ENCODE data around the gene LPGAT1.

Gene LPGAT1

DNA sequence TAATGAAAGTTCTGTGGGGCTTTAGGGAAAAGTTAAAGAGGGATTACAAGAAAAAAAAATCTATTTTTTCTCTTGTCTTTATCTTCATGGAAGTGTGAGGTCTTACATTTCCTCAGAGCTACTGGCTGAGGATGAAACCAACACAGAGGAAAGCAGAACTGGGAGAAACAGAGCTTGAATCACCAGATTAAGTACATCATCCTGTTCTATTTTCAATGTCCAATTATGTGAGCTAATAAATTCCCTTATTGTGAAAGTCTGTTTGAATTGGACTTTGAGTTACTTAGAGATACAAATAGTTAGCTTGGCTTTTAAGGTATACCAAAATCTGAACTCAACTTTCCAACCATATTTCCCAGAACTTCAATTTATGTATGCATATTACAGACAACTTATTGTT is 69.2 kb downstream of the LPGAT1 start:
- DNase-seq = no peak

DNA sequence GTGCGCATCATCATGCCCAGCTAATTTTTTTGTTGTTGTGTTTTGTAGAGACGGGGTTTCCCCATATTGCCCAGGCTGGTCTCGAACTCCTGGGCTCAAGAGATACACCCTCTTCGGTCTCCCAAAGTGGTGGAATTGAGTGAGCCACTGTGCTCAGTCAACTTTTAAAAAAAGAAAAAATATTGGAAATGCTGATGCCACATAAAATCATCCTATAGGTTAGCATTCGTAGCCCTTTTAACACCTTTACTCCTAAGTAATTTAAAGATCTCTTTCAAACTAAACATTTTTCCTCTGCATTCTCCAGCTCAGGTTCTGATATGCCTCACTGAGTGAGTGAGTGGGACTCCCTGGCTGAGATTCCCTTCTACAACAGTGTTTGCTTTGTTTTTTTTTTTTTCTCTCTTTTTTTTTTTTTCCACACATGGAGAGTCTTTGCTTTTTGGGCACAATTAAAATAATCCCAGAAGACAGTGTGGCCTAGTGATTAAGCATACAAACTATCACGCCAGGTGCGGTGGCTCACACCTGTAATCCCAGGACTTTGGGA is 74.0 kb downstream of the LPGAT1 start:
- no peak for DNase-seq

DNA sequence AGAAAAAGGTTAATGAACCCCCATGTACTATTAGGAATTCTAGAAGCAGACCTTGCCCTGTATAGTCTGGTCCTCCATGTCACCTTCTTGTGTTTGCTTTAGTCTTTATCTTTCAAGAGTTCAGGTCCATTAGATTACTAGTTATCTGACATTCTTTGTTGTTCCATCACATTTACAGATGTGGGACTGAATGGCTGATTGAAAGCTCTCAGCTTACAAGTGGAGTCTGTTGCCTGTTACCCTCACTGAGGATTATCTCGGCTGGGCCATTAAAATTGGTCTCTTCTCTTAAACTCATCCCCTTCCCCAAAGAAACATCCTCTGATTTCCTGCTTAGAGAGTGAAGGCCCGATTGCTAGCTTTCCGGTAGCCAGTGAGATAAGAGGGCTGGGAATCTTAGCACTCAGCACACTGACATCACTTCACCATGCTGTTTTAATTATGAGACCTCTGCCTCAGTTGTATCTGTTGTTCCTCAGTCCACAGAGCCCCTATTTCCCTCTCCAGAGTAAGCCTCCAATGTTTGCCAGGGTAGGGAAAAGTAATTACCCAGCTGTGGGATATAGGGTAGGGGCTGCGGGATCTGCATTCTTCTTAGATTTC is 76.8 kb downstream of the LPGAT1 start:
- DNase-seq = no peak

DNA sequence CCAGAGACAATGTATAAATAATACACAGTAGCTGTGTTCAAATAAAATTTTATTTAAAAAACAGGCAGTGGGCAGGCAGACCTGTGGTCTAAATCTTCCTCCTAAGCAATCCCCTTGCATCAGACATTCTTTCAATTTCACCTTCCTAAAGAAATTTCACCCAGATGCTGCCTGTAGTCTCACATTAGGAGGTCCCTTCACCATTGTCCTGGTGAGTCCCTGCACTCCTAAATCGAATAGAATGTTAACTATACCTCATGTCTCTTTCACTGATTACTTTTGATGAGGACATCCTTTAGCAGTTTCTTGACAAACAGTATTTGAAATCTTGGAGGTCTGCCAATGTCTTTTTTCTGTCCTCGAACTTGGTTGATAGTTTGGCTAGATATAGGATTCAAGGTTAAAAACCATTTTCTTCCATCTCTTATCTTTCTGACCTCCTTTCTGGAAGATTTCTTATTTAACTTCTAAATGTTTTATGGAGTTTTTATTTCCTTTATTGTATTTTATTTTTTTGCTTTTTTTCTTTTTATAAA is 77.5 kb downstream of the LPGAT1 start:
- DNase-seq = no peak

DNA sequence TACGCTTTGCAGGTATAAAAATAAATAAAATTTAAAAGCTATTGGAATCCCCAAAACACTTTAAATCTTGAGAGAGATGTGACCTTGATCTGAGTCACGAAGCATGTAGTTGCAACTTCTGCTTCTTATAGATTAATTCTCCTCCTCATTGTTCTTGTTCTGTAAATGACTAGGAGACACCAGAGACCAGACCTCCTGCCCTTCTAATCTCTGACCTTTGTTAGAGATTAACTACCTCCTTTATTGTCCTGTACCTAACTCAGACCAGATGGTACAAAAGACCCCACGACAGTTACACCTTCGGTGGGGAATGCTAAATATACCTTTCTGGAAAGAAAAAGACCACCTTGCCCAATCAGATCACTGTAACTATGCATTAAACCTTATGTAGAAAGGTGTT is 78.2 kb downstream of the LPGAT1 start:
- DNase-seq = no peak

DNA sequence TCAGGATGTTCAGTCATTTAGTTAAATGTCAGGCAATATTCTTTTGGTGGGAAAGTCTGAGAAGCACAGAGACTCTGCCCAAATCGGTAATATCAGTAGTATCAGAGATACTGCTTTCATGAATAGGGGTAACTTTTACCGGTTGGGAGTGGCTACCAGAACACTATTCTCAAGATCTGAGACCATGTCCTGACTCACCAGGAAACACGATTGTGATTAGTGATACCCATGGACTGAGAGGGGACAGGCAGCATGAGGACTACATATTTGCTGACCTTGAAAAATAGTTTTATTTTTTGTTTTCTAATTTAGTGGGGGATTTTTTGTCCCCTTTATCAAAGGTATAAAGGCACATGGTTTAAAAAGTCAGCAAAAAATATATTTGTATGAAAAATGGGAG is 79.1 kb downstream of the LPGAT1 start:
- DNase-seq = no peak

DNA sequence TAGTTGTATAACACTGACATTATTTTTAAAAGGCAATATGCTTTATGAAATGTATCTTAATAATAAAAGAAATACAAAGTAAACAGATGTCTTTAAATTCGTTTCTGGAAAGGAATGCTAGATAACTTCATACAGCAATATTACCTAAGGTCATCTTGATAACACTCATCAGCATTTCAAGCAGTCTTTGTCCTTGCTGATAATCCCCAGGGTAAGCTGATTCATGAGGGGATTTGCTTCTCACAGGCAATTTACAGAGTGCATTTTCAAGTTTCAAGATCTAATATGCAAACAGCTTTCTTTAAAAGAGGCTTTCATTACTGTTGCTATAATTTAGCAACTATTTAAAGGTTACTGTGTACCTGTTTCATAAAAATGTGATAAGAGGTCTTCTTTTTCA is 80.0 kb downstream of the LPGAT1 start:
- no peak for DNase-seq

DNA sequence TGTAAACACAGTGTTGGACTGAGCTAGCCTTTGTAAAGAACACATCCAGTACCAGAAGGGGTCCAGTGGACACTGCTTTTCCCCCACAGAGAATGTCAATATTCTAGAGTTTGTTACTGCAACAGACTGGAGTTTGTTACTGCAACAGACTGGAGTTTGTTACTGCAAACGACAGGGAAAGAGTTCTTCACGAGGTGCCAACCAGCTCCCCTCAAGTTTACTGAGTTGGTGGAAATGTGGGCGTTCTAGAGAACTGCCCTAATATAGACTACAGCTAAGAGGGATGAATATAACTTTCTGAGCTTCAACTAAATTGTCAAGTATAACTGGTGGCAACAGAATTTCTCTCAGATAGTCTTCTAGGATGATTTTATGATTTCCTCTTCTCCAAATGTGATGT is 81.3 kb downstream of the LPGAT1 start:
- no peak for DNase-seq

DNA sequence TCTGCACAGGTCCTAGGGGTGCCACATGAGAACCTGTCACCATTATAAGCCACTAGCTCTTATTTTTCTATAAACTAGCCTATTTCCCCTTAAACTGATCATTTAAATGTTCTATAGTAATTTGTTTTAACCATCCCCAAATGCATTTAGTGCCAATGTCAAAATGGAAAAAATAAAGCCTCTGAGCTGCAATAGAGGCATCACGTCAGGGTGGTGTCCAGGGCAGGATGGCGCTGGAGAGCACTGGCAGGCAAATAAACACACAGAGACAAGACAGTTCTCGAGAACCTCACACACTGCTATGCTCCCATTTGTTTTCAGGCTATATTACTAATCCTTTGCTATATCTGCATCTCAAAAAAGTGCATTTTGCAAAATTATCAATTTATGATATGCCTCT is 81.8 kb downstream of the LPGAT1 start:
- DNase-seq = no peak

DNA sequence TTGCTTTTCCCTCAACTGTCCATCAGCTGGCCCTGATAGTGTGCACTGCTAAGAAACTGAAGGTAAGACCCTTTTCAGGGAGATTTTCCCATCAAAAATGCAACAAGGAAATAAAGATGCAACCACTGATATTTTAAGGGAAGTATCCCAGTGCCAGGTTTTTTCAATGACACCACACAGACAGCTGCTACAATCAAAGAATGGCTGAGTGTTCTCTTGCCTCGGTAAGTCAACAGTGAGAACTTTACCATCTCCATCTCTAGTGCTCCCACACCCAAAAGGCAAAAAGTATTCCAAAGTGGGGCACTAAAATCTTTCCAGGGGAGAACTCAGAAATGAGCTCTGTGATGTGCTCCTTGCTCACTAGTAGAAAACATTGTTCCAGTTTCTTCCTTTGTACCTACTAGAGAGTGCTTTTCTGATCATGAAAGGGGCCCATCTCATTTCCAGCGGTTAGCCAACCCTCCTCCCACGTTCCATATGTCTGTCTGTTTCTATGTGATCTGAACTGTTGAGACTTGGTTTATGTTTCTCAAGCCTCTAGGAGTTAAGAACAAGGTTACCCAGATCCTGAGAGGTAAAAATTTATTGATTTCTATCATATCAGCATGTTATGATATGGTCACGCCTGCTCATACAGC is 87.6 kb downstream of the LPGAT1 start:
- DNase-seq = no peak

DNA sequence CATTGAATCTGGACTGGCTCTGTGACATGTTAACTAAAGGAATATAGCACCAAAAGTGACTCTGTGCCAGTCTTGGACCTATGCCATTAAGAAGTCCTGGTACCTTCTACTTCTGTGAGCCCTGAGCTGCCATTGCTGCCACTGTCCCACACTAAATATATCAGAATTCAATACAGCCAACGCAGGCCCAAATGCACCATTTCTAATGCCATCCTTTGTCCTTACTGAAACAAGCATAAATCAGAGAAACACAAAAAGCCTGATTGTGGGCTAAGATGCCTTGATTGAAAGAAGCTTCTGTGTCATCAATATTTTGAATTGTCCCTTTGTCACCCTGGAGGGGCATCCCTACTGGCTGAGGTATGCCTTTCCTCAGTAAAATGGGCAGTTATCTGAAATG is 88.3 kb downstream of the LPGAT1 start:
- DNase-seq = no peak

DNA sequence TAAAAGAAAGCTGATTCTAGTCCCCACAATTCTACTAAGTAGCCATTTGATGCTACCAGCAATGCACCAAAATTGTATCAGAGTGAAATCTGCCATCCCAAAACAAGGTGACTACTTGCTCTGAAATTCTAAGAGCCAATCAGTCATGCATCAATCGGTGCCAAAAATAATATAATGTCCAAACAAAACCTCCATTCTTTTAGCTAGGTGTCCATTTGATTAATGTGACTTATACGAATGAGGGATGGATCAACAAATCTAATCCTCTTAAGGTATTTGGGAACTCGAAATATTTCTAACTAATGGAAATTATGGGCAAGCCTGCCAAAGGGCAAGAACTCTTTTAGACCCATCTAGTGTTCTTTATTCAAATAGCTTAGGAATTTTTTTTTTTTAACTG is 88.8 kb downstream of the LPGAT1 start:
- DNase-seq = no peak

DNA sequence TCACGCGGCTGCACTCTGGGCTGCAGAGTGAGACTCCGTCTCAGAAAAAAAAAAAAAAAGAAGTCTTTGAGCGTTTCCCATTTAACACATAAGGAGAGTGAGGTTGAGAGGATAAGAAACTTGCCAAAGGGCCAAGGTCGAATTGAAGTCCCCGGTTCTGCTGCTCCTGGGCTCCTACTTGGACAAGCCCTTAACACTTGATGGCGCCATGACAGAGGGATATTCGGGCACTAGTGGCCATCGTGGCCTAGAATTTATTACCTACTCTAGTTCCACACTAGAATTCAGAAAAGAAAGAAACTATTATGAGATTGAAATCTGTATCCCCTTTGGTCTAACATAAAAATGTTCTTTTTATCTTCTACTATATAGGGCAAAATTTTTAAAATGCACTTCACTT is 89.4 kb downstream of the LPGAT1 start:
- no peak for DNase-seq

DNA sequence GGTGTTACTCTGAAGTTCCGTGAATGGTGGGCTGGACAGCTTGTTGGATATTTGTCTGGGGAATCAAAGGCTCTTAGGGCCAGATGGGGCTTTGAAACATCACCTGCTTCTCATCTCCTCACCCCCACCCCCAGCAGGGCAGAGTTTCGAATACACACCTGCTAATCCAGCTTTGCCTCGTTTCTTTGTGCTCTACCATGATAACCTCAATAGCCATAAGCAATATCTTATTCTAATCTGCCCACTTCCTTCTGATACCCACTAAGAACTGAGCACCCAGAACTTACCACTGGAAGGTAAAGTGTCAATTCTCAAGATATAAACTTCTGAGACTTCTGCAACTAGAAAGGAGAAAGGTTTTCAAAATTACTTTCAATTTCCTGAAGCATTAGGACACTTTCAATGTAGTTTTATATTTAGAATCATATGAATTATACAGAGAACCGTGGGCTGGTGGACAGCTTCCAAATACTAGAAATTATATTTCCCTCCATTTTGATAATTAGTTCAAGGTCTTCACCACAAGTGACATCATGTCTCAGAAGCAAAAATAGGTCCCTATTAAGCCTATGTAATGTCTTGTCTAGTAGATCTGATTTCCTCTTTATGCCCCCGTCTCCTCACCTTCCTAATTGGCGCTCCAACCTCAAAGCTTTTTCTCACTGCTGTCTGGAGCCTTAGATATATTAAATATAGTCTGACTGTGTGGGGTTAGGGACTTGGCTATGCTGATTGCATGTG is 90.7 kb downstream of the LPGAT1 start:
- no peak for DNase-seq

DNA sequence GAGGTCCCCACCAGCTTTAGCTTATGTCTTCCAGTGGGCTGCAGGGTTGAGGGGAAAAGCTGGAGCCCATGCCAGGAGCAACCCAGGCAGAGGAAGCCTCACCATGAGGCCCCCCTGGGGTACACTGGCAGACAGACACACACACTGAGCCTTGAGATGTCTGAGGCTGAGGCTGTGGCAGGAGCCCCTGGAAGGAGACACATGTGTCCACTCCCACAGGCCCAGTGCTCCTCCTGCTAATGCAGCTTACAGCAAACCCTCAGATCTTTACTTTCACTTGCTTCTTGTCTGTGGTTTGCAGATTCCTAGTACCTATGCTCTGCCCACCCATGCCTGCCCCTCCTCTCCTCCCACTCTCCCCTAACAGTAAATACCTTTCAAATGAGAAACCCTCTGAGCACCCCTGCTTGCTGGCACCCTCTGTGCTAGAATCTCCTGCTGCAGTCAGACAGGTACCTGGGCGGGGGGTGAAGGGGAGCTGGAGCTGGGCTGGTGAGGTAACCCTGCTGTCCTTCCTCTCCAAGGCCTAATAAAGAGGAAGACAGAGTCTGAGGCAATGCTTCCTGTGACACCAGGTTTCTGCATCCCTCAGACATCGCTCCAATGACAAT is 91.8 kb downstream of the LPGAT1 start:
- DNase-seq = no peak

DNA sequence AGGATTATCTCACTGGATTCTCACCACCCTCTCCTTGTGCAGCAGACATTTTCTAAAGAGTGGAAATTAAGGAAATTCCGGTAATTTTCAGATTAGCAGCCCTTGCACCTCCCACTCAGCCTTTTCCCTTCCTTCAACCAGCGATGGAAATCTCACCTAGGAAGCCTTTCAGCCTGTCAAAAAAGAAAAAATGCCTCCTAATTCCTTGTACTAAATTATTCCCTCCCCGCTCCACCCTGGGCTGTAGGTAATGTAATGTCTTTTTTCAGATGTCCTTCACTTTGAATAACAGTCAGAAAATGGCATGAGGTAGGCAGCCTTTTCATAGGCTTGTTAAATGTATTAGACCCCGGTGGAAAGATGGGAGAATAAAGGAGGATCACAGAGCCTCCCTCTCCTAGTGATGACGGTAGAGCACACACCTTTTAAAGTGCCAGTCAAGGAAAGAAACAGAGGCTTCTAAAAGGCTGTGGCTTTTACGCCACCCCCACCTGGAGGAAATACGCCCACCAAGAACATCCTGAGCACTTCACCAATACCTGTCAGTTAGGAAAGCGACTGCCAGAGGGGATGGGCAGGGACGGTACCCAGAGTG is 92.4 kb downstream of the LPGAT1 start:
- no peak for DNase-seq

DNA sequence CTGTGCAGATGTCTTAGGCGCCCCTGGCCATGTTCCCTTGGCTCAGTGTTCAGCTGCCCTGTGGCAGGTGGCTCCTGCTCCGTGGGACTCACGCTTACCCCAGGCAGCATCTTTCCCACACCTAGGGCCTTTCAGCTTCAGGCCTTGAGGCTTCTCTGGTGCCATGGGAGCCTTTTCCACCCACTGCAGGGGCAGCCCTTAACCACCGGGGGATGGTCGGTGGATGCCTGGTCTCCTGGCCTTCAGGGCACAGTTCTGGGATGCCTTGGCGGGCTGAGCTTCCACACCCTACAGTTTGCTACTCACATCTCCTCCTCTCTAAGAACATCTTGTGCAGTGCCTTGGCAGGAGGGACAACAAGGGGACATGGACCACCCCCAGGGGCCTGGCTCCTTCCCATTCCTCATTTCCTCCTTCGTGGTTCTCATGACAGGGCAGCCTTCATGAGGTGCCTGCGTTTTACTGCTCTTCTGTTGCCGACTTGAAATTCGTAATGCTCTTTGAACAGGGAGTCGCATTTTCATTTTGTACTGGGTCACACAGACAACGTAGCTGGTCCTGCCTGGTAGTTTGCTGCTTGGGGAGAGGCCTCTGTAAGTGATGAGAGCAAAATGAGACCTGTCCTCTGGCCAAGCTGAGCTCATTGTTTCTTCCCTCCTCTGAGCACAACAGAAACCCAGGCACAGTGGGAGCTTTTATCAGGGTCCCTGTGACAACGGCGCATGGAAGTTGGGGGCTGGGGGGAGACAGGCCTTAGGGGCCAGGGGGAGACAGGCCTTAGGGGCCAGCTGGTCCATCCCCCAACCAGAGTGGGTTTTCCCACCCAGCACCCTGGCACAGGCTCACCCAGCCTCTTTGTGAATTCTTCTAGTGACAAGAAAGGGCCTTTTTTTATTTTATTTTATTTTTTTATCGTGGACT is 93.2 kb downstream of the LPGAT1 start:
- no peak for DNase-seq

DNA sequence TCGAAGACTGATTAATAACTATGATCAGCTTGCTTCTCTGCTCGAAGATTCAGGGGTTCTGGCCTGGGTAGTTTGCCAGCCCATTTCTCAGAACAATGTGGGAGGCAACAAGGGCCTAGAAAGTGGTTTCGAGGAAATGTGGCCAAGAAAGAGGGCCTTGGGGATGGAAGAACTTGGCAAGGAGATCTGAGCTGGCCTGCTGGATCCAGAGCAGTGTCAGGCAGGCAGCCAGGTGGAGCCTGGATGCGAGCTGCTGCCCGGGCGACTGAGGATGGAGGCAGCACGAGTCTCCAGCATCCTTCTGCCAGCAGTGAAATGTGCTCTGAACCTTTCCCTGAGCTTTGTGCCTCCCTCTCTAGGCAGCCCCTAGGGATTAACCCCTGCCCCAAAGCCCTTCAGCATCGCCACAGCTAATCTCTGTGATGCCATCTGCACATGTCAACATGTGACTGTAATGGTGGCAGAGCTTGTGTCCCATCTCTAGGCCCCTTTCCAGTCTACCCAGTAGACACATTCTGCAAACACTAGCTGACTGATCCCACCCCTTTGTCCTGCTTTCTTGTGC is 94.1 kb downstream of the LPGAT1 start:
- DNase-seq = no peak

DNA sequence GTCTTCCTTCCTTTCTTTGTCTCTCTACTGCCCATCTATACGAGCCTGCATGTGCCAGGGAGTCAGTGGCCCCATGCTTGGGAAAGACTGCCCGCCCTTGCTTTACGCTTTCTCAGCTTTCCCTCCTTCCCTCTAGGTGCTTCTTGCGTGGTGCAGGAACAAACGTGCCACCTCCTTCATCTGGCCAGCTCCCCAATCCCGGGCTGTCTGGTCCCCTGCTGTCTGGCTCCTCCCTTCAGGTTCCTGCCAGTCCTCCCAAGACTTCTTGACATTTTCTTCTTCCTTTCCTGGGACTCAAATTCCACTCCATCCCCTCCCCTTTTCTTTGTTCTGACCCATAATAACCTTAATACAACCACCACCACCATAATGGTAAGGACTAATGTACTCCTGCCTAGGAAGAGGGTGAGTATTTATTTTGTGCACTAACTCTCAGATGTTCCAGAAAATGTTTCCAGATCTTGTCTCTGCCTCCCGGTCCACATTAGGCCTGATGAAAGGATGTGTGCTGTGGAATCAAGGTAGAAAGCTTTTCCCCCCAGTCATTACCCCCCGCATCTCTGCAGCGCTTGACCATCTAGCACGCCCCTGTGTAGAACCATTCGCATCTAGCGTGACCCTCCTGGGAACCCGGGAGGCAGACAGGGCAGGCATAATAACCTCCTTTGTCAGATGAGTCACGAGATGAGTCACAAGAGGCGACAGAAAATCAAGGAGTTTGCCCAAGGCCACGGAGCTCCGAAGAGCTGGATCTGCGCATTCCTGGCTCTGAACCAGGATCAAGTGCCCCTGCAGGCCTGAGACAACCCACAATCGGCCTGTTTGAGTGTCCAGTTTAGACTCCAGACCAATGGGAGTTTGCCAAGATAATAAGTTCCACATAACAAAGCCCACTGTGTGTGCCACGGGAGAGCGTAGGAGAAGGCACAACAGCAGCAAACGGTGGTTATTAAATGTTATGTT is 95.1 kb downstream of the LPGAT1 start:
- DNase-seq = no peak

DNA sequence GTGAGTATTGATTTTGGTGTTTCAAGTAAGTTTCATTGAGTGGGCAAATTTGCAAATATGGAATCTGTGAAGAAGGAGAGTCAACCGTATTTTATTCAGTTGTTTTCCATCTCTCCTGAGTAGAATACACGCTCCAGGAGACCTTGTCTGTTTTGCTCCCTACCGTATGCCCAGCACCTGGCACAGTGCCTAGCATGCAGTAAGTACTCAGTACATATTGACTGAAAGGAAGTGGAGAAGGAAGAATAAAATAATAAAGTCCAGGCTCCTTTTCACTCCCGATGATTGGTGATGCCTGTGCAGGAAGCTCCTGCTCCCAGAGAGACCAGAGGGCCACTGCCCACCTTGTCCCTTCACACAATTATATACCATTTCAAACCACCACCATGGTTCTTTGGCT is 95.8 kb downstream of the LPGAT1 start:
- no peak for DNase-seq
